GM19099 (cell line): ENCODE results near the gene PISD.

Source experiments
- POLR2A ChIP-seq: IDR thresholded peaks from 3 replicates; pipeline ENCODE4 v1.6.1; 2011; ENCODE audit warnings: low read depth; ENCODE audit not compliant: insufficient read length; ENCODE audit errors: extremely low read depth

PISD gene

GRCh38 chr22:31574055-31574670 lies 87.9 kb downstream of the PISD start:
- TF ChIP-seq POLR2A, result no peak

DNA sequence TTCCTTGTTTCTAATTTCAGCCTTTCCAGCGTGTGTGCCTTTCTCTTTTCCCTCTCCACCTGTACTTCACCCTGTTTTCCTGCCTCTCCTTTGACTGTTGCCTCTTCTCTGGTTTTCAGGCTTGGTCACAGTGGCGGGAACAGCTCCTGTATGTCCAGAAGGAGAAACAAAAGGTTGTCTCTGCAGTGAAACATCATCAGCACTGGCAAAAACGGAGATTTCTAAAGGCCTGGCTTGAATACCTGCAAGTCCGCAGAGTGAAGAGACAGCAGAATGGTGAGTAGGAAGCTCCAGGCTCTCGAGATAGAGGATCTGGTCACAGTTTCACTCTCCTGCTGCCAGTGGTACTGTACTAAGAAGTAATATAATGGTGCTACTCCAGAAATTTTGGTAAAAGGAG lies 89.1 kb downstream of the PISD start:
- TF ChIP-seq POLR2A, result no peak

GRCh38 chr22:31569126-31569525 lies 92.9 kb downstream of the PISD start:
- TF ChIP-seq POLR2A, result no peak
